DND-41 (cell line): Measurements from ENCODE around the gene REG1A.

Source experiments
- CTCF ChIP-seq: IDR thresholded peaks from 2 replicates; pipeline ENCODE4 v1.5.1; 2012; ENCODE audit warnings: borderline replicate concordance, low read length, moderate library complexity, mild to moderate bottlenecking; ENCODE audit not compliant: poor library complexity, severe bottlenecking; ENCODE audit errors: extremely low read depth
- EZH2 ChIP-seq: IDR thresholded peaks from 3 replicates; pipeline ENCODE4 v1.6.1; 2012; ENCODE audit warnings: borderline replicate concordance, low read depth, mild to moderate bottlenecking, moderate library complexity, low read length, inconsistent platforms; ENCODE audit not compliant: severe bottlenecking

GRCh38 chr2:79087785-79088364, 32.4 kb upstream of the REG1A start, which contains the start of gene REG1B:
- TF ChIP-seq CTCF (no peak), EZH2 (no peak)
